ENCODE data around the gene DGKD. TPM values are rescaled to one million over a fixed set of nuclear protein-coding genes. Genes with fewer than 3 reads are reported as not detected.

The DGKD gene
- total and polyA plus RNA-seq, 4 donors, result 8.9 to 250 (median 68.3) TPM

DNA sequence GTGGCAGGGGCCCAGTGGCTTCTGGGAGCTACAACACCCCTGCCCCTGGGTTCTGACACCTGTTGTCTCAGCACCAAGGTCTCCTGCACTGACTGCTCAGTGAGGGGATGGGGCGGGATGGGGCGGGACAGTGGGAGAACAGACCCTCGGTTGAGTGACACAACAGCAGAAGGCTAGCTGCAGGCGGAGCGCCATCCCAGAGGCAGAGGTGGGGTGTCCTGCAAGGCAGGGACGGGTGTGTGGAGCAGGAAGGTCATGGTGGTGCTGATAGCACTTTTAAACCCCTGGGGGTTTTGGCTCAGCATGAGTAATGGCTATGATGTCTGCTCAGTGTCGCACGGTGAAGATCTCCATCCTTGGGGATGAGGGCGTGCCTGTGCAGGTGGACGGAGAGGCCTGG, 105.1 kb downstream of the DGKD start:
- Histone ChIP-seq H3K4me3 (ENCODE audit: low read length in 2 of 2) (no peak overlapping the region), H3K27me3 (ENCODE audit: control insufficient read depth in 1 of 2, insufficient read depth in 2 of 2, low read length in 1 of 2) (no peaks in the 10 kb centered on the region), H3K4me1 (ENCODE audit: control insufficient read depth in 1 of 2, insufficient read depth in 2 of 2, low read length in 2 of 2) (no peaks in the 10 kb centered on the region), H3K9me3 (ENCODE audit: control insufficient read depth, low read length) (no peaks in the 10 kb centered on the region), H3K27ac (ENCODE audit: low read depth in 1 of 2, low read length in 2 of 2) (no peak overlapping the region), H3K36me3 (ENCODE audit: control insufficient read depth in 1 of 2, insufficient read depth in 2 of 2, low read length in 1 of 2) (peaks cover 2 to 12% of the 10 kb centered on the region in 2 donors)
- ATAC-seq (ENCODE audit: low FRiP score) (no peak), DNase-seq (no peak)
- intact Hi-C loops (cut with DNase I), result no loop called here
- WGBS, 2 donors, result 89 to 94% methylated on average over 10 of the region's 10 CpGs

DNA sequence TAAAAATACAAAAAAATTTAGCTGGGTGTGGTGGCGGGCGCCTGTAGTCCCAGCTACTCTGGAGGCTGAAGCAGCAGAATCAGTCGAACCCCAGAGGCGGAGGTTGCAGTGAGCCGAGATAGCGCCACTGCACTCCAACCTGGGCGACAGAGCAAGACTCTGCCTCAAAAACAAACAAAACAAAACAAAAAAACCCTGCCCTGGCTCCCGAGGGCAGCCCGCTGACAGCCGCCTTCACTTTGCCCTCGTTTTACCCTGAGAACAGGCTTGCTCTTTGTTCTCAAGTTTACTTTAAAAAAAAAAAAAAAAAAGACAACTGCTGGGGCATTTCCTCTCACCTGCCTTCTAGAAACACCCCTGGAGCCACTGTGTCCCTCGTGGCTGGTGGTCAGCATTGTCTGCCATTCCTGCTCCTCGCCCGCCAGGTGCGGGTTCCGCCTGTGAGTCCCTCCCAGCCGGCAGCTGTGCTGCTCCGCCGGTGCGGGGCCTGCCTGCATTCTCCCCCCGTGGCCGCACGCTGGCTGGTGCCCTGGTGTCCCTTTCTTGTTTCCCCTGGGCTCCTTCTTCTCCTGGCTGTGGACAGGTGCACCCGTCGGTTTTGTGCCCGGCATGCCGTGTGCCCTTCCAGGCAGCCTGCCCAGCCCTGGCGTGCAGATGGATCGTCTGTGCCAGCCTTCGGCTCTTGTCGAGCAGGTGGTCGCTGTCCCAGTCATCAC, 106.6 kb downstream of the DGKD start:
- no peak for ATAC-seq (ENCODE audit: low FRiP score)
- H3K27me3 ChIP-seq (ENCODE audit: control insufficient read depth in 1 of 2, insufficient read depth in 2 of 2, low read length in 1 of 2), result no peaks in the 10 kb centered on the region
- intact Hi-C loops (cut with DNase I), result no loop called here
- no peaks in the 10 kb centered on the region for H3K9me3 ChIP-seq (ENCODE audit: control insufficient read depth, low read length)
- no peak overlapping the region for H3K27ac ChIP-seq (ENCODE audit: low read depth in 1 of 2, low read length in 2 of 2)
- peaks cover 2 to 9% of the 10 kb centered on the region in 2 donors for H3K36me3 ChIP-seq (ENCODE audit: control insufficient read depth in 1 of 2, insufficient read depth in 2 of 2, low read length in 1 of 2)
- 68 to 69% methylated on average over 32 of the region's 32 CpGs for WGBS, 2 donors
- H3K4me3 ChIP-seq (ENCODE audit: low read length in 2 of 2), result no peak overlapping the region
- H3K4me1 ChIP-seq (ENCODE audit: control insufficient read depth in 1 of 2, insufficient read depth in 2 of 2, low read length in 2 of 2), result no peaks in the 10 kb centered on the region
- DNase-seq, result no peak

DNA sequence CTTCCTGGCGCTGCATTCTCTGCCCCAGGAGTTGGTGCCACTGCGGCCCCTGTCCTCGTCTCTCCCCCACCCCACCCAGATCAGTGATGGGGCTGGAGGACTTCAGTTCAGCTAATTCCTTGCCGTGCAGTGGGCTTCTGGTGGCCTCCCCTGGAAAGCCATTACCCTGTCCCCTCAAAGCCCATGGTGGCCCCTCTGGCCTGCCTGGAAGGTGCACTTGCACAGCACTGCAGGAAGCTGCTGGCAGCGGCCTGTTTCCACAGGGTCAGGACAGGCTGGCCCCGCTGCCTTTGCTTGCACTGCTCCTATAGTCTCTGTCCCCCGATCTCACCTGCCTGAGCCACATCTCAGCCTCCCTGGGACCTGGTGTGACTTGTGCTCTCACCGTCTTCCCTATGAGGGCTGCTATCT, 107.2 kb downstream of the DGKD start:
- intact Hi-C loops (cut with DNase I), result no loop called here
- peaks cover 0 to 9% of the 10 kb centered on the region in 2 donors for H3K36me3 ChIP-seq (ENCODE audit: control insufficient read depth in 1 of 2, insufficient read depth in 2 of 2, low read length in 1 of 2)
- DNase-seq (peak in 1 of 2 donors; percentile 69), ATAC-seq (ENCODE audit: low FRiP score) (no peak)
- H3K4me1 ChIP-seq (ENCODE audit: control insufficient read depth in 1 of 2, insufficient read depth in 2 of 2, low read length in 2 of 2), result no peaks in the 10 kb centered on the region
- WGBS, 2 donors, result 90 to 92% methylated on average over 8 of the region's 8 CpGs
- no peaks in the 10 kb centered on the region for H3K9me3 ChIP-seq (ENCODE audit: control insufficient read depth, low read length)
- no peak overlapping the region for H3K4me3 ChIP-seq (ENCODE audit: low read length in 2 of 2)
- H3K27ac ChIP-seq (ENCODE audit: low read depth in 1 of 2, low read length in 2 of 2), result no peak overlapping the region
- H3K27me3 ChIP-seq (ENCODE audit: control insufficient read depth in 1 of 2, insufficient read depth in 2 of 2, low read length in 1 of 2), result no peaks in the 10 kb centered on the region

DNA sequence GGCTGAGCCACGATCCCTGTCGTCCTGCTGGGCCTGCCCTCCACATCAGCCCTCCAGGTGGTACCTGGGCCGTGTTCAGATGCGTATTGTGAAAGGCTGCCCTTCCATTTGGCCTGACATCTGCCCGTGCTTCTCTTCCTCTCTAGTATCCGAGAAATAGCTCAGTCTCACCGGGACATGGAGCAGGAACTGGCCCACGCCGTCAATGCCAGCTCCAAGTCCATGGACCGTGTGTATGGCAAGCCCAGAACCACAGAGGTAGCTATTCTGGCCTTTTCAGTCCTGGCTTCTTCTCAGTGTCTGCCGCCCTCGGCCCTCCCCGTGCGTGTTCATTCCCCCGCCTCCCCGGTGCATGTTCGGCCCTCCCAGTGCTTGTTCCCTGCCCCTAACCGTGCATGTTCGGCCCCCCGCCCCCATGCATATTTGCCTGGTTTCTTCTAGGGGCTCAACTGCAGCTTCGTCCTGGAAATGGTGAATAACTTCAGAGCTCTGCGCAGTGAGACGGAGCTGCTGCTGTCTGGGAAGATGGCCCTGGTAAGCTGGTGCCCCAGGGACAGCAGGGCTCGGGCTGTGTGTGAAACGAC, 108.0 kb downstream of the DGKD start:
- no peaks in the 10 kb centered on the region for H3K4me1 ChIP-seq (ENCODE audit: control insufficient read depth in 1 of 2, insufficient read depth in 2 of 2, low read length in 2 of 2)
- ATAC-seq (ENCODE audit: low FRiP score) (no peak), DNase-seq (peak in 1 of 2 donors; percentile 76)
- H3K36me3 ChIP-seq (ENCODE audit: control insufficient read depth in 1 of 2, insufficient read depth in 2 of 2, low read length in 1 of 2), result peaks cover 0 to 9% of the 10 kb centered on the region in 2 donors
- no peak overlapping the region for H3K27ac ChIP-seq (ENCODE audit: low read depth in 1 of 2, low read length in 2 of 2)
- H3K27me3 ChIP-seq (ENCODE audit: control insufficient read depth in 1 of 2, insufficient read depth in 2 of 2, low read length in 1 of 2), result no peaks in the 10 kb centered on the region
- intact Hi-C loops (cut with DNase I), result no loop called here
- H3K9me3 ChIP-seq (ENCODE audit: control insufficient read depth, low read length), result no peaks in the 10 kb centered on the region
- 91 to 92% methylated on average over 25 of the region's 25 CpGs for WGBS, 2 donors
- no peak overlapping the region for H3K4me3 ChIP-seq (ENCODE audit: low read length in 2 of 2)

DNA sequence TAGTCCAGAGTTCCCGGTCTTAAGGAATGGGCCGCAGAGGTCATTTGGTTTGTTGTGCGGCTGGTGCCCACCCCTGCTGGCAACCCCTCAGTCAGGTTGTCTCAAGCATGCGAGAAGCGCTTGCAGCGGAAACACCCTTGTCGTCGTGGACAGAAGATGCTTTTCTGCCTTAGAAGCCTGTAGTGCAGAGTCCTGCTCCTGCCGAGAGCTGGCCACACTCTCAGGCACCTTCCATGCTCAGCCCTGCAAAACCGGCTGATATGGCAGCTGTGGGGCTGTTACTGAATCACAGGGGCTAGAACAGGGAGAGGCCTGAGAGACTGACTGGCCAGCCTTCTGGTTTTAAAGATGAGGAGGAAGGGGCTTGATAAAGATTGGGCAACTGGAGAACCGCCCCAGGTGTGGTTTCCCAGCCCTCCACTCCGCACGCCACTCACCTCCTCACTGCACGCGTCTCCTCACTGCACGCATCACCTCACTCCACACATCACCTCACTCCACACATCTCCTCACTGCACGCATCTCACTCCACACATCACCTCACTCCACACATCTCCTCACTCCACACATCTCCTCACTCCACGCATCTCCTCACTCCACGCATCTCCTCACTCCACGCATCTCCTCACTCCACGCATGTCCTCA, 108.7 kb downstream of the DGKD start:
- WGBS, 2 donors, result 94 to 95% methylated on average over 19 to 21 of the region's 21 CpGs
- Histone ChIP-seq H3K27me3 (ENCODE audit: control insufficient read depth in 1 of 2, insufficient read depth in 2 of 2, low read length in 1 of 2) (no peaks in the 10 kb centered on the region), H3K27ac (ENCODE audit: low read depth in 1 of 2, low read length in 2 of 2) (no peak overlapping the region), H3K4me1 (ENCODE audit: control insufficient read depth in 1 of 2, insufficient read depth in 2 of 2, low read length in 2 of 2) (no peaks in the 10 kb centered on the region), H3K36me3 (ENCODE audit: control insufficient read depth in 1 of 2, insufficient read depth in 2 of 2, low read length in 1 of 2) (peaks cover 0 to 9% of the 10 kb centered on the region in 2 donors), H3K9me3 (ENCODE audit: control insufficient read depth, low read length) (no peaks in the 10 kb centered on the region), H3K4me3 (ENCODE audit: low read length in 2 of 2) (no peak overlapping the region)
- intact Hi-C loops (cut with DNase I), result no loop called here
- peak in 1 of 2 donors; percentile 37 for DNase-seq
- ATAC-seq (ENCODE audit: low FRiP score), result no peak

DNA sequence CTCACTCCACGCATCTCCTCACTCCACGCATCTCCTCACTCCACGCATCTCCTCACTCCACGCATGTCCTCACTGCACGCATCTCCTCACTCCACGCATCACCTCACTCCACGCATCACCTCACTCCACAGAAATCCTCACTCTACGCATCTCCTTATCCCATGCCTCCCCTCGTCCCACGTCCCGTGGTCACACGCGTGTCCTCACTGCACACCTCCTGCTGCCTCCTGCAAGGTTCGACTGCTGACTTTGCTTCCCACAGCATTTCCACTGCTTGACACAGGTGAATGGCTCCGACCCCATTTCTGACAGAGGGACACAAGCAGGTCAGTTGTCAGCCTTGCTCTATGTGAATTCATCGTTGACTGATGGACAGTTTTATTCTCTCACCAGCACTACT, 109.3 kb downstream of the DGKD start:
- Histone ChIP-seq H3K27me3 (ENCODE audit: control insufficient read depth in 1 of 2, insufficient read depth in 2 of 2, low read length in 1 of 2) (no peaks in the 10 kb centered on the region), H3K27ac (ENCODE audit: low read depth in 1 of 2, low read length in 2 of 2) (no peak overlapping the region), H3K9me3 (ENCODE audit: control insufficient read depth, low read length) (no peaks in the 10 kb centered on the region), H3K4me1 (ENCODE audit: control insufficient read depth in 1 of 2, insufficient read depth in 2 of 2, low read length in 2 of 2) (no peaks in the 10 kb centered on the region), H3K36me3 (ENCODE audit: control insufficient read depth in 1 of 2, insufficient read depth in 2 of 2, low read length in 1 of 2) (peaks cover 0 to 9% of the 10 kb centered on the region in 2 donors), H3K4me3 (ENCODE audit: low read length in 2 of 2) (no peak overlapping the region)
- WGBS, 2 donors, result 95 to 96% methylated on average over 16 of the region's 16 CpGs
- intact Hi-C loops (cut with DNase I), result no loop called here
- ATAC-seq (ENCODE audit: low FRiP score) (no peak), DNase-seq (peak in 1 of 2 donors; percentile 34)

DNA sequence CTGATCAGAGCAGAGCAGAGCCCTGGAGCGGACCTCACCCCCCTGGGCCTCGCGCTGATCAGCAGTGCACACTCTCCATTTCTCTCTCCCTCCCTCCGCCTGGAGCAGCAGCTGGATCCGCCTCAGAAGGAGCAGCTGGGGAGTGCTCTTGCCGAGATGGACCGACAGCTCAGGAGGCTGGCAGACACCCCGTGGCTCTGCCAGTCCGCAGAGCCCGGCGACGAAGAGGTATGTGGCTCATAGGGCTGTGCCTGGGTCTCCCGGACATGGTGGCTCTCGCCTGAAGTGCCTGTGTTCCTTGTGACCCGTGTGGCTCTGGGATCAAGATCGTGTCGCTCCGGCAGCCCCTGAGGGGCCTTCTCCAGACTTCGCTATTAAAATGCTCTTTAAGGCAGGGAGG, 109.8 kb downstream of the DGKD start:
- H3K4me1 ChIP-seq (ENCODE audit: control insufficient read depth in 1 of 2, insufficient read depth in 2 of 2, low read length in 2 of 2), result no peaks in the 10 kb centered on the region
- DNase-seq (peak in 1 of 2 donors; percentile 63), ATAC-seq (ENCODE audit: low FRiP score) (no peak)
- no peaks in the 10 kb centered on the region for H3K9me3 ChIP-seq (ENCODE audit: control insufficient read depth, low read length)
- WGBS, 2 donors, result 90 to 93% methylated on average over 19 of the region's 19 CpGs
- peaks cover 0 to 7% of the 10 kb centered on the region in 2 donors for H3K36me3 ChIP-seq (ENCODE audit: control insufficient read depth in 1 of 2, insufficient read depth in 2 of 2, low read length in 1 of 2)
- intact Hi-C loops (cut with DNase I), result no loop called here
- H3K27ac ChIP-seq (ENCODE audit: low read depth in 1 of 2, low read length in 2 of 2), result no peak overlapping the region
- no peak overlapping the region for H3K4me3 ChIP-seq (ENCODE audit: low read length in 2 of 2)
- no peaks in the 10 kb centered on the region for H3K27me3 ChIP-seq (ENCODE audit: control insufficient read depth in 1 of 2, insufficient read depth in 2 of 2, low read length in 1 of 2)

DNA sequence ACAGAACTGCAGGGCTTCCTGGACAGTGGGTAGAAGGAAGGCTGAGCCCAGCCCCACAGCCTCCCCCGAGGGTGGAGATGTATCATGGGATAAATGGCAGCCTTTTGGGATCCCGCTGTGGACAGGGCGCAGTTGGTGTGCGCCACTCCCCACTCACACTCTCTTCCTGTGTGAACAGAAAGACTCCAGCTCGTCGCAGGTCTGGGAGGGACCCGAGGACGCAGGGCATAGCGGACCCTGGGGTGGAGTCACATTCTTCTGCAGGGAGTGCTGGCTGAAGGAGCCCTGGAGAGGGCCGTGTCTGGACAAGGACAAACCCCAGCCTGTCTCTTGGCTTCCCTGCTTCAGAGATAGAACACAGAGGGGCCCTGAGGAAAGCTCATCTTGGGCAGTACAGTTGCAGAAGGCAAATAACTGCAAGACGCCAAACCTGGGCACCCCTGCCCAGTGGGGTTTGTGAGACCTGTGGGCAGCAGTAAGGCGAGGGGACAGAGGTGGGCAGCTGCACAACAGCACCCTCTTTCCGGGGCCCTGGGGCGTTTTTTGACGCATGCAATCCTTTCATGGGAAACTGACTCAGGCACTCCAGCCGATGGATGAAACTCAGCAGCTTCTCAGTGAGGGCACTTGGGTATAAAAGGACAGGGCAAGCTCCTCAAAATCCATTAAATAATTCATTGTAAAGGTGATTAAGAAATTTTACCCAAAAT, 110.4 kb downstream of the DGKD start:
- Histone ChIP-seq H3K27ac (ENCODE audit: low read depth in 1 of 2, low read length in 2 of 2) (no peak overlapping the region), H3K27me3 (ENCODE audit: control insufficient read depth in 1 of 2, insufficient read depth in 2 of 2, low read length in 1 of 2) (no peaks in the 10 kb centered on the region), H3K36me3 (ENCODE audit: control insufficient read depth in 1 of 2, insufficient read depth in 2 of 2, low read length in 1 of 2) (peaks cover 0 to 7% of the 10 kb centered on the region in 2 donors), H3K4me3 (ENCODE audit: low read length in 2 of 2) (no peak overlapping the region), H3K4me1 (ENCODE audit: control insufficient read depth in 1 of 2, insufficient read depth in 2 of 2, low read length in 2 of 2) (no peaks in the 10 kb centered on the region), H3K9me3 (ENCODE audit: control insufficient read depth, low read length) (no peaks in the 10 kb centered on the region)
- DNase-seq (peak in 1 of 2 donors; percentile 66), ATAC-seq (ENCODE audit: low FRiP score) (no peak)
- intact Hi-C loops (cut with DNase I), result no loop called here
- WGBS, 2 donors, result 90 to 91% methylated on average over 16 of the region's 16 CpGs

Data from aorta (tissue), 5 donors.